Measurements from ENCODE around the gene MPP7.

The MPP7 gene

DNA sequence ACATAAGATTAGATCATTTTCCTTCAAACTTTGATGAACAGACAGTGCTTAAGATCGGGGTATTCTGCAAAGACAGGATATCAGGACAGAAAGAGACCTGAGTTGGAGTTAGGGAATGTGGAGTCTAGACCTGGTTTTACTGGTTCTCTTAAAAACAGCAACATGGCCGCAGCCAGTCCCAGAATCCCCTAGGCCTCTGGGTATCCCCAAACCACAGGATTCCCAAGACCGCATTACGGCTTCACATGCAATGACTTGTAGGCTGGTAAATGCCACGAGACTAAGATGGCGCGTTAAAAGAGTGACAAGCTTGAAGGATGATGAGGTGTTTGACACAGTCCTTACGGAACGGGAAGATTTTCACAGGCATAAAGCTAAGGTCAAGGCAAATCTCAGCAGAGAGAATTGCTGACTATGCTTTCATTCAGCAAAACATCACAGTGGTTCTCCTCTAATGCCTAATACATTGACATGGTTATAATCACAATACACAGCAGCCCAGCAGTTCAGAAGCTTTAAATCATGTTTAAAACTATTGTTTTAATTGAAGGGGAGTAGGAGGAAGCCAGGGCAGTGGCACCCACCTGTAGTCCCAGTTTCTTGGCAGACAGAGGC, 32.9 kb downstream of the MPP7 start:
- Histone ChIP-seq H3K27me3 (replicated peaks; ENCODE audit: control insufficient read depth, insufficient read depth, low read length) (peaks cover 13% of the 10 kb centered on the region), H3K4me3 (ENCODE audit: low read length) (no peak overlapping the region), H3K9me3 (ENCODE audit: control insufficient read depth, low read length) (no peaks in the 10 kb centered on the region), H3K9ac (ENCODE audit: low read length) (no peak overlapping the region), H3K4me1 (ENCODE audit: control insufficient read depth, insufficient read depth, low read length) (no peaks in the 10 kb centered on the region), H3K36me3 (ENCODE audit: control insufficient read depth, insufficient read depth, low read length, severe bottlenecking) (no peaks in the 10 kb centered on the region)
- no peak for DNase-seq (ENCODE audit: low read depth)

DNA sequence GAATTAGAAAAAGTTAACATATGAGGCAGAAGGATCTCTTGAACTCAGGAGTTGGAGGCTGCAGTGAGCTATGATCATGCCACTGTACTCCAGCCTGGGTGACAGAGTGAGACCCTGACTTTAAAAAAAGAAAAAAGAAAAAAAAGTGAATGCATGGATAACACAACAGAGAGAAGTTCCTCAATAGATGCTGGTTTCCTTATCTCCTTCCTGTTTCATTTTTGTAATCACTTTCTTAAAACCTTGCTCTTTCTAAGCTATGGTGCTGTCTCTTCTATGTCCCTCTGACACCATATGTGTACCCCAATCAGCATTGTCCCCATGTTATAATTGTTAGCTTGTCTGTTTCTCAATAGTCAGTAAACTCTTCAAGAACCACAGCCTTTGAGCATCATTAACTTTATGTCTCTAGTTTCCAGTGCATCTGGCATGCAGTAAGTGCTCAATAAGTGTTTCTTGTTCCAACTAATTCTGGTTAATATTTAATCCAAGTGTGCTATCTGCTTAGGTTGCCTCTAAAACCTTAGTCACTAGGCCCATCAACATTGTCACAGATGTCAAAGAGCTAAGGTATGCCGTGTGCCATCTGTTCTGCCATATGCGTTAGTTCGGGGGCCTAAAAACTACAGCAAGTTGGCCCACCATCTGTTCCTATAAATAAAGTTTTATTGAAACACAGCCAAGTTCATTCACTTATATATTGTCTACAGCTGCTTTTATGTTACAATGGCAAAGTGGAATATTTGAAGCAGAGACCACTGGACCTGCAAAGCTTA, 36.2 kb downstream of the MPP7 start:
- Histone ChIP-seq H3K36me3 (ENCODE audit: control insufficient read depth, insufficient read depth, low read length, severe bottlenecking) (no peaks in the 10 kb centered on the region), H3K4me3 (ENCODE audit: low read length) (no peak overlapping the region), H3K4me1 (ENCODE audit: control insufficient read depth, insufficient read depth, low read length) (no peaks in the 10 kb centered on the region), H3K9ac (ENCODE audit: low read length) (no peak overlapping the region), H3K27me3 (replicated peaks; ENCODE audit: control insufficient read depth, insufficient read depth, low read length) (peaks cover 13% of the 10 kb centered on the region), H3K9me3 (ENCODE audit: control insufficient read depth, low read length) (no peaks in the 10 kb centered on the region)
- DNase-seq (ENCODE audit: low read depth), result no peak

DNA sequence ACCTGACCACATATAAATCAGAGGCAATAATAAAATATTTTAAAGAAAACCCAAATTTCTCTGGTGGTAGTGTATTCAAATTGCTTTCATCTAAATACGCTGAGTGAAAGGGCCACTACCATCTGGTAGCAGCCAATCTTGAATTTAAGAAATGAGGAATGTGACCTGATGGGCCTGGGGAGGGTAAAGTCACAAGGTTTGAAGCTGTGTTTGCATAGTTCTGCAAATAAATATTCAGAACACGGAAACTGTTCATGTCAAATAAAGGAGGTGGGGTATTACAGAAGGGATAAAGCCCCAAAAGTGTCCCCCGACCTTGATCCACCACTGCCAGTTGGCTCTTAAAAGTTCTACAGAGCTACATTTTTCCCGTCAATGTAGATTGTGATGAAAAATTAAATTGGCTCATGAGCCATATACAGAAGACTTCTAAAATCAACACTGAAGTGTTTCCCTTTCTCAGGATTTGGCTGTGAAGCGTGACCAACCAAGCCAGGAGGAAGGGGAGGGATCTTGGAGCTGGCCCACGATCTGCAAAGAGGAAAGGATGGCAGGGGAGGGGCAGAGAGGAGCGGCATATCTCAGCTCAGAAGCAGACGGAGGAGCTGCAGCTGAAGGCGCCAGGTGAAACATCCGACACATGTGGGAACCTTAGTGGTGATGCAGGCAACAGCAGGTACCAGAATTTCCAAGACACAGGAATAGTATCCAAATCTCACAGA, 39.6 kb downstream of the MPP7 start:
- H3K9me3 ChIP-seq (ENCODE audit: control insufficient read depth, low read length), result no peaks in the 10 kb centered on the region
- no peak overlapping the region for H3K9ac ChIP-seq (ENCODE audit: low read length)
- no peaks in the 10 kb centered on the region for H3K4me1 ChIP-seq (ENCODE audit: control insufficient read depth, insufficient read depth, low read length)
- H3K36me3 ChIP-seq (ENCODE audit: control insufficient read depth, insufficient read depth, low read length, severe bottlenecking), result no peaks in the 10 kb centered on the region
- peak; percentile 31 for DNase-seq (ENCODE audit: low read depth)
- peaks cover 4% of the 10 kb centered on the region for H3K27me3 ChIP-seq (replicated peaks; ENCODE audit: control insufficient read depth, insufficient read depth, low read length)
- H3K4me3 ChIP-seq (ENCODE audit: low read length), result no peak overlapping the region

DNA sequence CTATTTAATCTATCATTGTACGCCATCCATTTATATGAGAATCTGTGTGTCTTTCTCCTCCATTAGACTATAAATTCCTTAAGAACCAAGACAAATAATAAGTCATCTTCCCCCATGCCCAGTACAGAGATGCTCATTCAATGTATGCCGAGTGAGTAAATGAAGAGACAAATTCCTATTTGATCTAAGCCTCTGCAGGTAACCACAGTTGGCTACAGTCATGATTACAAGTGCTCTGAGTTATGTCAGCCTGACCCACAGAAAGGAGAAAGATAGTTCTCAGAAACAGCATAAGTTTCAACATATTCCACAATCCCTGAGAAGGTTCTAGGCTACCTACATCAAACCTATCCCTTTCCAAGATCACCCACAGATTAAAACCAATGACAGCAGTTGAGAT, 46.1 kb downstream of the MPP7 start:
- no peak for DNase-seq (ENCODE audit: low read depth)
- H3K4me3 ChIP-seq (ENCODE audit: low read length), result no peak overlapping the region
- peaks cover 5% of the 10 kb centered on the region for H3K4me1 ChIP-seq (ENCODE audit: control insufficient read depth, insufficient read depth, low read length)
- H3K9me3 ChIP-seq (ENCODE audit: control insufficient read depth, low read length), result no peaks in the 10 kb centered on the region
- no peaks in the 10 kb centered on the region for H3K36me3 ChIP-seq (ENCODE audit: control insufficient read depth, insufficient read depth, low read length, severe bottlenecking)
- H3K27me3 ChIP-seq (replicated peaks; ENCODE audit: control insufficient read depth, insufficient read depth, low read length), result no peaks in the 10 kb centered on the region
- no peak overlapping the region for H3K9ac ChIP-seq (ENCODE audit: low read length)

DNA sequence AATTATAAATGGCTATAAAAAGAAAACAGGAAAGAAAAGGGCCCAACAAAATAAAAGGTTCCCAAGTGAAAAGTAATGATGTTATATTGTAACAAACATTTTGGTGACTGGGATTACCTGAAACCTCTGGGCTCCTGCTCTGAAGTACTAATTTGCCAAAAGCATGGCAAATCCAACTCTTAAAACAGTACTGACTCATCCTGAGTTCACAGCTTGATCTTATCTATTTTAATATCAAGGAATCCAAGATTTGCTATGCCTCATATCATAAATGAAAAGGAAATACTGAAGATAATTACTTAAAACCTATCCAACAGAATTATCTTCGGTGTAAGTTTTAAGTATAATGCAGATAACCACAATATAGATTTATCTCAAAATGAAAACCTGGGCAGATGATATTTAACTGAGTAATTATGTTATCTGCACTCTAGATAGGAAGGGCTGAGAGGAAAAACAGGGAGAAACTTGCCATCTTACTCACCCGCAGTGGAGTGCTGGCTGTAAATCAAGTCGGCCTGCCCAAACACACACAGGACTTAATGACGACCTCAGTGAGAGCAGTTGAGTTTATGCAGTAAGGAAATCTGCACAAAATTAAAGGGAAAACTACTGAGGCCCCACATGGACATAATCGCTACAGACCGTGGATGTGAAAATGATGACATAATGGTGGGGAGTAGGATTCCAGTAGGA, 48.4 kb downstream of the MPP7 start:
- Histone ChIP-seq H3K27me3 (replicated peaks; ENCODE audit: control insufficient read depth, insufficient read depth, low read length) (no peaks in the 10 kb centered on the region), H3K9me3 (ENCODE audit: control insufficient read depth, low read length) (no peaks in the 10 kb centered on the region), H3K36me3 (ENCODE audit: control insufficient read depth, insufficient read depth, low read length, severe bottlenecking) (no peaks in the 10 kb centered on the region), H3K9ac (ENCODE audit: low read length) (no peak overlapping the region), H3K4me3 (ENCODE audit: low read length) (no peak overlapping the region), H3K4me1 (ENCODE audit: control insufficient read depth, insufficient read depth, low read length) (peaks cover 5% of the 10 kb centered on the region)
- peak; percentile 40 for DNase-seq (ENCODE audit: low read depth)

DNA sequence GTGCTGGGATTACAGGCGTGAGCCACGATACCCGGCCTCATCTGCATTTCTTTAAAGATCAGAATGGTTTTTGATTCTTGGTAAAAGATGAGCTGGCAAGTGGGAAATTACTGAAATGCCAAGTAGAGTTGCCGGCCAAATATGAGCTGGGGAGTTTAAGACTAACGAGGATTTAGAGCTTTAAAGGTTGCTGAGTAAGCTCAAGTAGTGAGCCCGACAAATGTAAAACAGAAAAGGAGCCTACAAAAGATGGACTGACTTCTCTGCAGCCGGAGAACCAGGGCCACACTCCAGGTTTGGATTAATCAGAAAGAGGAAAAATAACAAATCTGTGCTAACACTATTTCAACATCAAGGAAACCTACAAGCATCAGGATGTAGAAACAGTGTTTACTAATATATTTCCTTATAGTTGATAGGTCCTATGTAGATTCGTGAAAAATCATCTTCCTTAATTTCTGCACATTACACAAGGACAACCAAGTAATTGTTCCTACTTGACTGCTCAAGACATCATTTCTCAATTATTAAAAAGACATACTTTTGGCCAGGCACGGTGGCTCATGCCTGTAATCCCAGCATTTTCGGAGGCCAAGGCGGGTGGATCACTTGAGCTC, 49.6 kb downstream of the MPP7 start:
- Histone ChIP-seq H3K9me3 (ENCODE audit: control insufficient read depth, low read length) (no peaks in the 10 kb centered on the region), H3K4me1 (ENCODE audit: control insufficient read depth, insufficient read depth, low read length) (peaks cover 5% of the 10 kb centered on the region), H3K27me3 (replicated peaks; ENCODE audit: control insufficient read depth, insufficient read depth, low read length) (no peaks in the 10 kb centered on the region), H3K36me3 (ENCODE audit: control insufficient read depth, insufficient read depth, low read length, severe bottlenecking) (no peaks in the 10 kb centered on the region), H3K4me3 (ENCODE audit: low read length) (no peak overlapping the region), H3K9ac (ENCODE audit: low read length) (no peak overlapping the region)
- DNase-seq (ENCODE audit: low read depth), result peak; percentile 15

All from adipocyte (in vitro differentiated cells).